GM19193 (cell line): ENCODE results near the gene PEX26.

Experiments
- POLR2A ChIP-seq: IDR thresholded peaks from 4 replicates; pipeline ENCODE4 v1.6.1; 2011; ENCODE audit not compliant: insufficient read depth, insufficient read length; ENCODE audit errors: extremely low read depth

PEX26 gene

DNA sequence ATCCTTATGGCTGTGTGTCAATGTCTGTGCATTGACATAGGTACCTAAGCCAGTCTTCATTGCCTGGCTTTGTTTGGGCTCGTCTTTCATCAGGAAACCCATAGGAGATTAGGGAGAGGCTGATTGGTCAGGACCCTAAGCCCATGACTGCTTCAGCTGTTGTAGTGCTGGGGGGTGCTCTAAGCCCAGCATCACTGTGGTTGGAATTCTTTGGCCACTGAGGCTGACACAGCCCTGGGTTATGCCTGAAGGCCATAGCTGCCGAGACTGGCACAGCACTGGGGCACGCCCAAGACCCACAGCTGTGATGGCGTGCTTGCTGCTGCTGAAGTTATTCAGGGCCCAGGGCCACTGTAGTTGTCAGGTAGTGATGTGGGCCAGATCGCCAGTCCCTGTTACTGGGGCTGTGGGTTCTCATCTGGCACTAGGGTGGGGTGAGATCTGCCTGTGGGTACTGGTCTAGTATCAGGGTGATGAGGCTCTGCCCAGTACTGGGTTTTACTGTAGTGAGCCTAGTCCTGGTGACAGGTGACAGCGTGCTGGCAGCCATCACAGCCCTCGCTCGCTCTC, 77.1 kb downstream of the PEX26 start:
- TF ChIP-seq POLR2A: no peak
